HepG2 (cell line): Measurements from ENCODE around the gene MT1A. TPM values are rescaled to one million over a fixed set of nuclear protein-coding genes. Genes with fewer than 3 reads are reported as not detected.

Experiments
- BRCA1 ChIP-seq: sonication (generic); formaldehyde crosslinking; IDR thresholded peaks from 2 replicates; pipeline ENCODE4 v1.4.0; 2020; ENCODE audit warnings: missing genetic modification reagents
- CBX1 ChIP-seq: IDR thresholded peaks from one replicate; pipeline ENCODE4 v1.6.1; 2016; ENCODE audit warnings: antibody characterized with exemption, low read depth
- ESRRA ChIP-seq: sonication (generic); formaldehyde crosslinking; IDR thresholded peaks from 2 replicates; pipeline ENCODE4 v1.5.1; 2020; ENCODE audit warnings: mild to moderate bottlenecking, low read depth, missing genetic modification reagents
- FLYWCH1 ChIP-seq: sonication (generic); formaldehyde crosslinking; IDR thresholded peaks from 2 replicates; pipeline ENCODE4 v1.8.1; 2023; ENCODE audit warnings: mild to moderate bottlenecking, missing genetic modification reagents
- FOXA1 ChIP-seq, 2 experiments: fragments of 450-650 bp in 1 of 2; sonication (generic) in 1 of 2; formaldehyde crosslinking in 1 of 2; IDR thresholded peaks; 2 replicates each; pipeline versions ENCODE4 v1.4.0 to v1.6.1; 2016 to 2020; ENCODE audit warnings: missing genetic modification reagents in 1 of 2
- KLF15 ChIP-seq: sonication (generic); formaldehyde crosslinking; IDR thresholded peaks from 2 replicates; pipeline ENCODE4 v1.8.1; 2023; ENCODE audit warnings: borderline replicate concordance, mild to moderate bottlenecking, inconsistent platforms, missing genetic modification reagents, mixed read lengths
- MAFG ChIP-seq: sonication (generic); formaldehyde crosslinking; IDR thresholded peaks from 2 replicates; pipeline ENCODE4 v1.5.1; 2020; ENCODE audit warnings: mild to moderate bottlenecking, missing genetic modification reagents
- MED13 ChIP-seq: sonication (generic); formaldehyde crosslinking; IDR thresholded peaks from 2 replicates; pipeline ENCODE4 v1.5.0; 2020; ENCODE audit warnings: missing genetic modification reagents
- NFE2 ChIP-seq: sonication (generic); formaldehyde crosslinking; IDR thresholded peaks from 2 replicates; pipeline ENCODE4 v1.4.0; 2020; ENCODE audit warnings: missing genetic modification reagents
- NR3C1 ChIP-seq: sonication (generic); formaldehyde crosslinking; IDR thresholded peaks from 2 replicates; pipeline ENCODE4 v1.4.0; 2020; ENCODE audit warnings: missing genetic modification reagents
- REL ChIP-seq: sonication (generic); formaldehyde crosslinking; conservative IDR thresholded peaks from 2 replicates; pipeline ENCODE4 v1.8.0; 2022; ENCODE audit warnings: mild to moderate bottlenecking, missing genetic modification reagents, moderate library complexity
- ZBTB26 ChIP-seq: IDR thresholded peaks from 2 replicates; pipeline ENCODE4 v1.6.1; 2016; ENCODE audit warnings: missing compliant biosample characterization, missing genetic modification reagents, borderline replicate concordance
- ZBTB3 ChIP-seq: sonication (generic); formaldehyde crosslinking; IDR thresholded peaks from 2 replicates; pipeline ENCODE4 v1.4.0; 2020; ENCODE audit warnings: low read depth, mild to moderate bottlenecking, moderate library complexity, missing genetic modification reagents, borderline replicate concordance
- ZNF639 ChIP-seq: conservative IDR thresholded peaks from 2 replicates; pipeline ENCODE4 v1.6.1; 2018; ENCODE audit warnings: missing genetic modification reagents
- ZNF709 ChIP-seq: sonication (generic); formaldehyde crosslinking; IDR thresholded peaks from 2 replicates; pipeline ENCODE4 v1.5.0; 2020; ENCODE audit warnings: mild to moderate bottlenecking, missing genetic modification reagents
- polyA plus RNA-seq, 8 experiments: library from polyadenylated mRNA; depleted of rRNA in 3 of 8; stranded (reverse) in 7 of 8; unstranded in 1 of 8; fragments of >200 nt; fragmentation: Illumina TruSeq in 4 of 8; extraction: Trizol in 4 of 8; gene quantifications; 2 replicates each; pipeline versions ENCODE4 v1.2.1 to v1.2.3, GENCODE V29; 2011 to 2016; ENCODE audit warnings: low read depth in 4 of 8, missing spikeins in 1 of 8, mixed read lengths in 1 of 8; ENCODE audit not compliant: insufficient read depth in 1 of 8
- total RNA-seq, 5 experiments: library from RNA; depleted of rRNA; stranded (reverse); fragments of >200 nt; fragmentation: Illumina TruSeq; extraction: Trizol; gene quantifications; 2 replicates each; pipeline ENCODE4 v1.2.3, GENCODE V29; 2016; ENCODE audit warnings: low read depth in 1 of 5
- TF ChIP-seq, protein P1 (sequence below): sonication (generic); formaldehyde crosslinking; IDR thresholded peaks from 2 replicates; pipeline ENCODE4 v1.4.0; 2020; ENCODE audit warnings: missing genetic modification reagents

The MT1A gene
- total and polyA plus RNA-seq, 2 of the 13 experiments (the other 11 are each of a cell fraction or from before 2014, with no cell fraction given): 8.3 to 10.4 TPM

DNA sequence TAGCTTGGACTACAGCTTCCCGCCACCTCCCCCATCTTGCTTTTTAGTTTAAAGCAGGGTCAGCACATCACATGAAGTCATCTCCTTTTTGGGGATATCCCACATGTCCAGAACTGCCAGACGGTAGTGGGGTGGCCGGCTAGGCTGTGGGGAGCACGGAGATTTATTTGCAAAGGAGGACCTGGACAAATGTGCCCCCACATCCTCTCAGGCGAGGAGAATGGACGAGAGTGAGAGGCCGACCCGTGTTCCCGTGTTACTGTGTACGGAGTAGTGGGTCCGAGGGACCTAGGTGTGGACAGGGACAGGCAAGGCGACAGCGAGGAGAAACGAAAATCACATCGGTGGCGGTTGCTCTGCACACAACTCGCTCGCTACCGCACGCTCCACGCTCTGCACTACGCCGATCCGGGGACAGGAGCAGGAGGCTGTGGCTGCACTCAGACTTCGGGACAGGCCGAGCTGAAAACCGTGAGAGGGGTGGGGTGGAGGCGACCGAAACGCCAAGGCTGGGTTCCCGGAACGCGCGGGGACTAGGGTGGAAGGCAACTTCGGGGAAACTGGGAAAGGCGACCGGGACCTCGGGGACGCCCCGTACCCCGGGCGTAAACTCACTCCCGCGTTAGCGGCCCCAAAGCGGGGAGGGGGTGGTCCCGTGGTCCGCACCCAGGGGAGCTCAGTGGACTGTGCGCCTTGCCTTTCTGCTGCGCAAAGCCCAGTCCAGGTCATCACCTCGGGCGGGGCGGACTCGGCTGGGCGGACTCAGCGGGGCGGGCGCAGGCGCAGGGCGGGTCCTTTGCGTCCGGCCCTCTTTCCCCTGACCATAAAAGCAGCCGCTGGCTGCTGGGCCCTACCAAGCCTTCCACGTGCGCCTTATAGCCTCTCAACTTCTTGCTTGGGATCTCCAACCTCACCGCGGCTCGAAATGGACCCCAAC is at the start of gene MT1A (continued):
- TF ChIP-seq ZNF639 (CRISPR knock-in tag) (no peak), FOXA1 (IDR thresholded peaks at IDR 0.05) (no peak), FOXA1 (CRISPR knock-in tag; IDR thresholded peaks at IDR 0.05) (no peak), ESRRA (no peak), NFE2 (no peak), BRCA1 (CRISPR knock-in tag) (no peak), FLYWCH1 (CRISPR knock-in tag) (no peak), CBX1 (no peak), ZBTB26 (no peak), MAFG (no peak), ZBTB3 (CRISPR knock-in tag) (no peak), MED13 (CRISPR knock-in tag) (no peak), NR3C1 (CRISPR knock-in tag) (no peak), REL (CRISPR knock-in tag) (no peak), KLF15 (no peak), ZNF709 (CRISPR knock-in tag) (no peak)
- TF ChIP-seq, protein P1, sequence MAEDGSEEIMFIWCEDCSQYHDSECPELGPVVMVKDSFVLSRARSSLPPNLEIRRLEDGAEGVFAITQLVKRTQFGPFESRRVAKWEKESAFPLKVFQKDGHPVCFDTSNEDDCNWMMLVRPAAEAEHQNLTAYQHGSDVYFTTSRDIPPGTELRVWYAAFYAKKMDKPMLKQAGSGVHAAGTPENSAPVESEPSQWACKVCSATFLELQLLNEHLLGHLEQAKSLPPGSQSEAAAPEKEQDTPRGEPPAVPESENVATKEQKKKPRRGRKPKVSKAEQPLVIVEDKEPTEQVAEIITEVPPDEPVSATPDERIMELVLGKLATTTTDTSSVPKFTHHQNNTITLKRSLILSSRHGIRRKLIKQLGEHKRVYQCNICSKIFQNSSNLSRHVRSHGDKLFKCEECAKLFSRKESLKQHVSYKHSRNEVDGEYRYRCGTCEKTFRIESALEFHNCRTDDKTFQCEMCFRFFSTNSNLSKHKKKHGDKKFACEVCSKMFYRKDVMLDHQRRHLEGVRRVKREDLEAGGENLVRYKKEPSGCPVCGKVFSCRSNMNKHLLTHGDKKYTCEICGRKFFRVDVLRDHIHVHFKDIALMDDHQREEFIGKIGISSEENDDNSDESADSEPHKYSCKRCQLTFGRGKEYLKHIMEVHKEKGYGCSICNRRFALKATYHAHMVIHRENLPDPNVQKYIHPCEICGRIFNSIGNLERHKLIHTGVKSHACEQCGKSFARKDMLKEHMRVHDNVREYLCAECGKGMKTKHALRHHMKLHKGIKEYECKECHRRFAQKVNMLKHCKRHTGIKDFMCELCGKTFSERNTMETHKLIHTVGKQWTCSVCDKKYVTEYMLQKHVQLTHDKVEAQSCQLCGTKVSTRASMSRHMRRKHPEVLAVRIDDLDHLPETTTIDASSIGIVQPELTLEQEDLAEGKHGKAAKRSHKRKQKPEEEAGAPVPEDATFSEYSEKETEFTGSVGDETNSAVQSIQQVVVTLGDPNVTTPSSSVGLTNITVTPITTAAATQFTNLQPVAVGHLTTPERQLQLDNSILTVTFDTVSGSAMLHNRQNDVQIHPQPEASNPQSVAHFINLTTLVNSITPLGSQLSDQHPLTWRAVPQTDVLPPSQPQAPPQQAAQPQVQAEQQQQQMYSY (CRISPR knock-in tag): no peak
